Stimulated activated memory B cell treated with anti-CD40 and anti-IgM and Interleukin-4, amounts not matched to agents 10 μg/mL and 1 μg/mL and 100 μg/mL, for 72 hours (primary cell): ENCODE results near the gene GAGE12E.
"Not testable (repeated sequence)": the region's sequence is repeated elsewhere in the genome, so short reads cannot be mapped to it uniquely, and the experiment has no call there.

Source experiments
- ATAC-seq: fragments of 150-1000 bp; cut with Tn5 transposase; 2 replicates; pipeline ENCODE4 v1.10.0; 2021
- H3K27ac Mint-ChIP-seq: one replicate; pipeline ENCODE4 v1.8.0; 2022; ENCODE audit warnings: mild to moderate bottlenecking, mixed read lengths
- H3K27me3 Mint-ChIP-seq: one replicate; pipeline ENCODE4 v1.8.0; 2022; ENCODE audit warnings: mixed read lengths
- H3K36me3 Mint-ChIP-seq: one replicate; pipeline ENCODE4 v1.8.0; 2022; ENCODE audit warnings: mixed read lengths
- H3K4me1 Mint-ChIP-seq: one replicate; pipeline ENCODE4 v1.8.0; 2022; ENCODE audit warnings: mixed read lengths
- H3K4me3 Mint-ChIP-seq: one replicate; pipeline ENCODE4 v1.8.0; 2022; ENCODE audit warnings: mild to moderate bottlenecking, moderate library complexity, mixed read lengths
- H3K9me3 Mint-ChIP-seq: one replicate; pipeline ENCODE4 v1.8.0; 2022; ENCODE audit warnings: mixed read lengths

GAGE12E gene

GRCh38 chrX:49550989-49551388, at the start of gene GAGE12E:
Gene GAGE12E, plus strand, starts transcription at chrX:49551289. Its CDS starts 1,155 bp downstream, at chrX:49552444.
- H3K36me3 Mint-ChIP-seq, H3K4me3 Mint-ChIP-seq, H3K27me3 Mint-ChIP-seq, H3K9me3 Mint-ChIP-seq, ATAC-seq, H3K4me1 Mint-ChIP-seq, H3K27ac Mint-ChIP-seq: not testable (repeated sequence)

GRCh38 chrX:49531877-49532276, 19.2 kb upstream of the GAGE12E start, which contains the start of gene GAGE12C:
Gene GAGE12C, plus strand, starts transcription at chrX:49532177. Its CDS starts 1,155 bp downstream, at chrX:49533332.
- not testable (repeated sequence) for H3K27me3 Mint-ChIP-seq, H3K4me3 Mint-ChIP-seq, H3K9me3 Mint-ChIP-seq, H3K36me3 Mint-ChIP-seq, H3K27ac Mint-ChIP-seq, ATAC-seq, H3K4me1 Mint-ChIP-seq

- not testable (repeated sequence) for ATAC-seq, H3K4me1 Mint-ChIP-seq, H3K27ac Mint-ChIP-seq, H3K4me3 Mint-ChIP-seq, H3K27me3 Mint-ChIP-seq, H3K36me3 Mint-ChIP-seq, H3K9me3 Mint-ChIP-seq
These were observed 9.7 kb upstream of the GAGE12E start, which contains the start of gene GAGE12D for GRCh38 chrX:49541433-49541832. Gene GAGE12D, plus strand, starts transcription at chrX:49541733. Its CDS starts 1,155 bp downstream, at chrX:49542888.

- H3K9me3 Mint-ChIP-seq, H3K27ac Mint-ChIP-seq, H3K27me3 Mint-ChIP-seq, ATAC-seq, H3K4me1 Mint-ChIP-seq, H3K4me3 Mint-ChIP-seq, H3K36me3 Mint-ChIP-seq: not testable (repeated sequence)
These were observed 9.5 kb downstream of the GAGE12E start, which contains the start of gene GAGE12F for GRCh38 chrX:49560542-49560941. Gene GAGE12F, plus strand, starts transcription at chrX:49560842. Its CDS starts 1,155 bp downstream, at chrX:49561997.

- not testable (repeated sequence) for H3K9me3 Mint-ChIP-seq, H3K4me1 Mint-ChIP-seq, H3K27ac Mint-ChIP-seq, H3K36me3 Mint-ChIP-seq, H3K4me3 Mint-ChIP-seq, H3K27me3 Mint-ChIP-seq, ATAC-seq
These were observed 17.6 kb downstream of the GAGE12E start for GRCh38 chrX:49568728-49569127.

- not testable (repeated sequence) for H3K4me3 Mint-ChIP-seq, H3K27ac Mint-ChIP-seq, H3K4me1 Mint-ChIP-seq, H3K9me3 Mint-ChIP-seq, H3K36me3 Mint-ChIP-seq, H3K27me3 Mint-ChIP-seq, ATAC-seq
These were observed 18.1 kb downstream of the GAGE12E start for GRCh38 chrX:49569152-49569551.

- not testable (repeated sequence) for ATAC-seq, H3K9me3 Mint-ChIP-seq, H3K4me1 Mint-ChIP-seq, H3K27me3 Mint-ChIP-seq, H3K36me3 Mint-ChIP-seq, H3K4me3 Mint-ChIP-seq, H3K27ac Mint-ChIP-seq
These were observed 19.0 kb downstream of the GAGE12E start, which contains the start of gene GAGE12G for GRCh38 chrX:49570100-49570499. Gene GAGE12G, plus strand, starts transcription at chrX:49570400. Its CDS starts 1,155 bp downstream, at chrX:49571555.

GRCh38 chrX:49579649-49580048, 28.6 kb downstream of the GAGE12E start, which contains the start of gene GAGE12H:
Gene GAGE12H, plus strand, starts transcription at chrX:49579949. Its CDS starts 1,155 bp downstream, at chrX:49581104.
- H3K4me3 Mint-ChIP-seq, H3K27ac Mint-ChIP-seq, ATAC-seq: not testable (repeated sequence)

GRCh38 chrX:49589196-49589595, 38.1 kb downstream of the GAGE12E start, which contains the start of gene GAGE2A:
Gene GAGE2A, plus strand, starts transcription at chrX:49589496. Its CDS starts 1,155 bp downstream, at chrX:49590651.
- not testable (repeated sequence) for H3K4me3 Mint-ChIP-seq, ATAC-seq, H3K27ac Mint-ChIP-seq, H3K9me3 Mint-ChIP-seq, H3K36me3 Mint-ChIP-seq, H3K27me3 Mint-ChIP-seq, H3K4me1 Mint-ChIP-seq

More at GRCh38 chrX:49579649-49580048, 28.6 kb downstream of the GAGE12E start, which contains the start of gene GAGE12H:
- H3K4me1 Mint-ChIP-seq, H3K9me3 Mint-ChIP-seq, H3K36me3 Mint-ChIP-seq, H3K27me3 Mint-ChIP-seq: not testable (repeated sequence)

- ATAC-seq, H3K27ac Mint-ChIP-seq, H3K36me3 Mint-ChIP-seq, H3K4me1 Mint-ChIP-seq, H3K27me3 Mint-ChIP-seq, H3K4me3 Mint-ChIP-seq, H3K9me3 Mint-ChIP-seq: not testable (repeated sequence)
These were observed 38.8 kb downstream of the GAGE12E start for GRCh38 chrX:49589769-49590478.

- H3K27me3 Mint-ChIP-seq, H3K4me3 Mint-ChIP-seq, H3K27ac Mint-ChIP-seq: not testable (repeated sequence)
These were observed 39.4 kb downstream of the GAGE12E start for GRCh38 chrX:49590488-49590887.

GRCh38 chrX:49598720-49599119, 47.6 kb downstream of the GAGE12E start, which contains the start of gene GAGE1:
Gene GAGE1, plus strand, starts transcription at chrX:49599020. Its CDS starts 1,155 bp downstream, at chrX:49600175.
- H3K4me3 Mint-ChIP-seq, H3K9me3 Mint-ChIP-seq, H3K36me3 Mint-ChIP-seq, H3K27ac Mint-ChIP-seq, ATAC-seq, H3K27me3 Mint-ChIP-seq, H3K4me1 Mint-ChIP-seq: not testable (repeated sequence)

More at GRCh38 chrX:49590488-49590887, 39.4 kb downstream of the GAGE12E start:
- not testable (repeated sequence) for ATAC-seq, H3K4me1 Mint-ChIP-seq, H3K36me3 Mint-ChIP-seq, H3K9me3 Mint-ChIP-seq
